Fibroblast of lung (primary cell): ENCODE measurements around the gene NAB1.

Experiments used
- CTCF ChIP-seq, 2 donors: IDR thresholded peaks in 1 of 2; conservative IDR thresholded peaks in 1 of 2; 1 replicate in 1 of 2; 2 replicates in 1 of 2; pipeline ENCODE4 v1.5.1; 2011 to 2012; ENCODE audit warnings: low read length in 2 of 2, control low read depth in 1 of 2, inconsistent platforms in 1 of 2, low read depth in 1 of 2, mild to moderate bottlenecking in 1 of 2
- EZH2 ChIP-seq: IDR thresholded peaks from 2 replicates; pipeline ENCODE4 v1.5.1; 2012; ENCODE audit warnings: low read length, control low read depth, mild to moderate bottlenecking; ENCODE audit errors: missing control alignments

DNA sequence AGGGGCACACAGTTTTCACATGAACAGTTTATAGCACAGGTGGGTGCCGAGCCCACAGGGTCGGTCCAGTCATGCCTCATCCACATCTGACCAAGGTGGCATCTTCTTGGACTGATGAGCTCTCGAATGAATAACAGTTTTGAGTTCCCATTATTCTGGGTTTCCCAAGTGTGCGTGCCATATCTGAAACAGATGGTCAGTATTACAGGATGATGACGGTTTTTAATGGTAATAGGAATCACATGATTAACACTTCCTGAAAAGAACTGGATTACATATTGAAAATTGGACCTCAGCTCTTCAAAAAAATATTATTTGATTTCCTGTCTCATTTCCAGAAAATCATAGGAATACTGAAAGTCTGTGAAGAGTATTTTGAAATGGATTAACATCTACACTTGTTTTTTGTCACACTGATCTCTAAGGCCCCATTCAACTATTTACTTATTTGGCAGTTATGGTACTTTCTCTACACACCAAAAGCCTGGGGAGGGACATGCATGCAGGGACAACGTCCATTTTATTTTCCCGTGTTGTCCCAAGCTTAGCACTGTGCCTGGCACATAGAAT, 22.2 kb upstream of the NAB1 start:
- TF ChIP-seq CTCF (conservative IDR thresholded peaks at IDR 0.05 in 1 of 2, IDR thresholded peaks at IDR 0.05 in 1 of 2; ENCODE audit: low read depth in 1 of 2, low read length in 2 of 2), result no peak
- TF ChIP-seq EZH2, result no peak
